ENCODE results near the gene VPREB1. TPM values are rescaled to one million over a fixed set of nuclear protein-coding genes. Genes with fewer than 3 reads are reported as not detected.

VPREB1 gene
- total RNA-seq, 2 donors from 2014 or later = not detected

- no peak for TF ChIP-seq CTCF (IDR thresholded peaks at IDR 0.05)
Measured at GRCh38 chr22:22229683-22230420, 14.7 kb upstream of the VPREB1 start.

GRCh38 chr22:22230438-22230837 lies 14.1 kb upstream of the VPREB1 start:
- no peak overlapping the region for H3K27ac ChIP-seq

More at GRCh38 chr22:22229683-22230420, 14.7 kb upstream of the VPREB1 start:
- DNase-seq (ENCODE audit: low spot score) = no peak
- Histone ChIP-seq H3K27ac (no peak overlapping the region), H3K4me1 (no peaks in the 10 kb centered on the region), H3K4me3 (no peak overlapping the region), H3K36me3 (no peaks in the 10 kb centered on the region), H3K9me3 (no peaks in the 10 kb centered on the region), H3K27me3 (no peaks in the 10 kb centered on the region)

GRCh38 chr22:22233081-22233480 lies 11.5 kb upstream of the VPREB1 start:
- H3K27me3 ChIP-seq = no peaks in the 10 kb centered on the region
- H3K36me3 ChIP-seq = no peaks in the 10 kb centered on the region
- H3K4me1 ChIP-seq = no peaks in the 10 kb centered on the region
- H3K4me3 ChIP-seq = no peak overlapping the region
- no peak for TF ChIP-seq CTCF (IDR thresholded peaks at IDR 0.05)
- DNase-seq (ENCODE audit: low spot score) = no peak
- H3K27ac ChIP-seq = no peak overlapping the region
- H3K9me3 ChIP-seq = no peaks in the 10 kb centered on the region

More at GRCh38 chr22:22230438-22230837, 14.1 kb upstream of the VPREB1 start:
- no peak overlapping the region for H3K4me3 ChIP-seq
- H3K9me3 ChIP-seq = no peaks in the 10 kb centered on the region
- no peaks in the 10 kb centered on the region for H3K4me1 ChIP-seq
- H3K36me3 ChIP-seq = no peaks in the 10 kb centered on the region
- no peaks in the 10 kb centered on the region for H3K27me3 ChIP-seq
- no peak for TF ChIP-seq CTCF (IDR thresholded peaks at IDR 0.05)
- peak; percentile 28 for DNase-seq (ENCODE audit: low spot score)

- Histone ChIP-seq H3K4me1 (no peaks in the 10 kb centered on the region), H3K27ac (no peak overlapping the region), H3K36me3 (no peaks in the 10 kb centered on the region), H3K4me3 (no peak overlapping the region), H3K27me3 (no peaks in the 10 kb centered on the region), H3K9me3 (no peaks in the 10 kb centered on the region)
- no peak for TF ChIP-seq CTCF (IDR thresholded peaks at IDR 0.05)
- DNase-seq (ENCODE audit: low spot score) = no peak
Measured at GRCh38 chr22:22235558-22235957, 9.0 kb upstream of the VPREB1 start.

- no peak overlapping the region for H3K4me3 ChIP-seq
- H3K27me3 ChIP-seq = no peaks in the 10 kb centered on the region
- H3K36me3 ChIP-seq = no peaks in the 10 kb centered on the region
- no peaks in the 10 kb centered on the region for H3K4me1 ChIP-seq
- no peak for DNase-seq (ENCODE audit: low spot score)
- no peak overlapping the region for H3K27ac ChIP-seq
- no peaks in the 10 kb centered on the region for H3K9me3 ChIP-seq
- TF ChIP-seq CTCF (IDR thresholded peaks at IDR 0.05) = no peak
Measured at GRCh38 chr22:22237521-22237920, 7.1 kb upstream of the VPREB1 start.

Data from right atrium auricular region (tissue), 2 donors.